HG03432 (cell line): ENCODE results near the gene HSD17B3.
"Not testable (repeated sequence)": the region's sequence is repeated elsewhere in the genome, so short reads cannot be mapped to it uniquely, and the experiment has no call there.

ENCODE experiments used
- ATAC-seq: cut with Tn5 transposase; IDR thresholded peaks from one replicate; pipeline ENCODE4 v1.9.1; 2021; ENCODE audit warnings: mild to moderate bottlenecking, moderate library complexity; ENCODE audit not compliant: unreplicated experiment

HSD17B3 gene

DNA sequence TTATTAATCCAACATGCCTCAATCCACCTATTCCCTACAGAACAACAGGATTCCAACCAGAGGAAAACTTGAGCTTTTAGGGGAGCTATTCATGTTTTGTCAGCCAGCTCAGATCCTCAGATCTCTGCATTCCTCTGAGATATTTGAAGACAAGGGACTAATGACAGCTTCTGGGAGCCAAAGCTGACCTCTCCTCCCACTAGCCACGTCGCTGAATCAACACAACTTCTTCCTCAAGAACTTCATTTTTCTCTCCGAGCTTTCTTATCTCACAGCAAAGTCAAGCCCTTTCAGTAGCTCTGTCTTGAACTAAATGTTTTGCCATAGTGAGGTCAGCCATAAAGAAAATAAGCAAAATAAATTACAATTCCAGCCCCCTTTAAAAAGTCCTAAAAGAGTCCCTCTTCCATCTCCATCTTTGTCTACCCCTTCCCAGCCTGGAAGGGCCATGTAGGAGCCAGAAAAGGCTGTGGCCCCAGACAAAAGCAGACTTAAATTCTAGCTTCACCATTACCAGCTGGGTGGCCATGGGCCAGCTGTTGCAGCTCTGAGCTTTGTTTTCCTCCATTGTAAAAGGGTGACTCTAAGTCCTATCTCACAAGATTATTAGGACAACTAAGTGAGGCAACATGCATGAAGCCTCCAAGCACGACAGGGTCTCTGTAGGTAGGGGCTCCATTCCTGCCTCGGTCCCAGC lies 65.0 kb downstream of the HSD17B3 start:
- no peak for ATAC-seq

DNA sequence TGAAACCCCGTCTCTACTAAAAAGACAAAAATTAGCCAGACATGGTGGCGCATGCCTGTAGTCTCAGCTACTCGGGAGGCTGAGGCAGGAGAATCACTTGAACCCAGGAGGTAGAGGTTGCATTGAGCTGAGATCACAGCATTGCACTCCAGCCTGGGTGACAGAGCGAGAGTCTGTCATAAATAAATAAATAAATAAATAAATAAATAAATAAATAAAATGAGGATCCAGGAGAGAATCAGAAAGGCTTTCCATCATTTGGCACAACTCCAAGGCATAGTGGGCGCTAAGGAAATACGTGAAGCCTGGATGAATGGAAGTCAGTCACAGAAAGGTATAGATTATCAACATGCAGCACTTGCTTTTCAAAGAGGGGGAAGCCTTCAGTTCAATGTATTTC lies 65.6 kb downstream of the HSD17B3 start:
- not testable (repeated sequence) for ATAC-seq

DNA sequence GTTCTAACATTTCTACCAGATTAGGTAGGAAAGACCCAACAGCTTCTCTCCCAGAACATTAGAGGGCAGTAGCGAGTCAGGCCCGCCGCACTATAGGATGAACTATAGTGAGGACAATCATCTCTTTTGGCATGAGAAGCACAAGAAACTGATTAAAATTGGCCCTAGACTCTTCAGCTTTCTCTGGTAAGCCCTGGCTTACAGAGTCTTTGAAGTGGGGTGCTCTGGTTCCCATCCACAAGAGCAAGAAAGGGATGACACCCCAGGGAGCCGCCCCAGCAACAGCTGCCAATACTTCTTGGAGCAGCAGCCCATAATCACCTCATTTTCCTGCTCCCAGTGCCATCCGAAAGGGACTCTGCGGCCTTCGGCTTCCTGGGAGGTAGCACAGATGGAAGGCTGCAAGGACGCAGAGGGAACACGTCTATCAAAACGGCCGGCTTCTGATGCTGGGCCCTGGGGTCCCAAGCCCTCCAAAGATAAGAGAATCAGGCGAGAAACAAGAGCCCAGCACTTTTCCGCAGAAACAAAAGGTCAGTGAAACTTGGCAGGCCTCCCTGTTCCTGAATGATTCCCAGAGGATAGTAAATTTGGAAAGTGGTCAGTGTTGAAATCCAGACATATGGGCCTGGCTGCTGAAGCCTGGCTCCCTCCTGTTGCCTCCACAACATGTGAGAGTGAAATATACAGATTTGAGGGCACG lies 69.3 kb downstream of the HSD17B3 start:
- no peak for ATAC-seq

DNA sequence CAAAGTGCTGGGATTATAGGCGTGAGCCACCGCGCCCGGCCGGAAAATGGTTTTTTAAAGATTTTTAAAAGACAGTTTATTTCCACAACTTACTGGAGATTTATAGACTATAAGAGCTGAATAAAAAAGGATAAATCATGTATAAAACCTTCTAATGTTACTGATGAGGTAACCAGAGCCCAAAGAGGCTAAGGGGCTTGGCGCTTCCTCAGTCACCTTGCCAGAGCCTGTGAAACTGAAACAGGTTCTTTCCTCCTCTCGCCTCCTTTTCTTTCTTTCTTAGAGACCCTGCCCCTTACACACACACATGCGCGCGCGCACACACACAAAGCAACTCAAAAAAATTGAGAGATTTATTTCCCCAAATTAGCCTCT lies 69.8 kb downstream of the HSD17B3 start:
- ATAC-seq, result no peak

DNA sequence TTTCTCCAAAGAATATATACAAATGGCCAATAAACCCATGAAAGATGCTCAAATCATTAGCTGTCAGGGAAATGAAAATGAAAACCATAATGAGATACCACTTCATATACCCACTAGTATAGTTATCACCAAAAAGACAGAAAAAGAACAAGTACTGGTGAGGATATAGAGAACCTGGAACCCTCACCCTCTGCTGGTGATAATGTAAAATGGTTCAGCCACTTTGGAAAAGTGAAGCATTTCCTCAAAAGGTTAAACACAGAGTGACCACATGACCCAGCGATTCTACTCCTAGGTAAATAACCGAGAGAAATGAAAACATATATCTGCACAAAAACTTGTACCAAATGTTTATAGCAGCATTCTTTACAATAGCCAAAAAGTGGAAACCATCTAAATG lies 72.0 kb downstream of the HSD17B3 start:
- ATAC-seq, result no peak

DNA sequence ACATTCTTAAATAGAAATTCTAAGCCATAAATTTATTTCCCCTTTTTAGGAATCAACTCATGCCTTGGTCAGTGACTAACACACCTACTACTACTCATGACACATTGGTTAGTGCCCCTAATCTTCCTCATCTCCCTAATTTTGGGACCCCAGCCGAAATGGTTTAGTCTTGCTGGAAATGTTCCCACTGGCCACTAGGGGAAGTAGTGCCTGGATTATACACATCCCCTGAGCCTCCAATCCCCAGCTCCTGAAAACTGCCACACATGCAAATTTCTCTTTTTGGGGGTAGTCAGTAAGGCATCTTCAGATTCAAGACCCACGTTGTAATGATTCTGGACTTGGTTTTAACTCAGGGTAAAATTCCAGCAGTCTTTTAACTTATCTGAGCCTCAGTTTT lies 79.8 kb downstream of the HSD17B3 start:
- ATAC-seq, result no peak

DNA sequence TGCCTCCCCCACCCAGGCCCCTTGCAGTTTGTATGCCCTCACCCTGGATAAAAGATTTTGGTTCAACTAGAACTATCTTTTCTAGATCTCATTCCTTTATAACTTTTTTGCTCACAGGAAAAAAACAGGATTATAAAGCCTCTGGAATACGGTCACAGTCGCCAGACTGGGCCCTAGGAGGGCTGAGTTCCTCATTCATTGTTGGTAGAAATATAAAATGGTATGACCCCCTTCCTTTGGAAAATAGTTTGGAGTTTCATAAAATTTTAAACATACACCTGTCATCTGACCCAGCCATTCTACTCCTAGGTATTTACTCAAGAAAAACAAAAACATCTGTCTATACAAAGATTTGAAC lies 82.1 kb downstream of the HSD17B3 start:
- no peak for ATAC-seq

DNA sequence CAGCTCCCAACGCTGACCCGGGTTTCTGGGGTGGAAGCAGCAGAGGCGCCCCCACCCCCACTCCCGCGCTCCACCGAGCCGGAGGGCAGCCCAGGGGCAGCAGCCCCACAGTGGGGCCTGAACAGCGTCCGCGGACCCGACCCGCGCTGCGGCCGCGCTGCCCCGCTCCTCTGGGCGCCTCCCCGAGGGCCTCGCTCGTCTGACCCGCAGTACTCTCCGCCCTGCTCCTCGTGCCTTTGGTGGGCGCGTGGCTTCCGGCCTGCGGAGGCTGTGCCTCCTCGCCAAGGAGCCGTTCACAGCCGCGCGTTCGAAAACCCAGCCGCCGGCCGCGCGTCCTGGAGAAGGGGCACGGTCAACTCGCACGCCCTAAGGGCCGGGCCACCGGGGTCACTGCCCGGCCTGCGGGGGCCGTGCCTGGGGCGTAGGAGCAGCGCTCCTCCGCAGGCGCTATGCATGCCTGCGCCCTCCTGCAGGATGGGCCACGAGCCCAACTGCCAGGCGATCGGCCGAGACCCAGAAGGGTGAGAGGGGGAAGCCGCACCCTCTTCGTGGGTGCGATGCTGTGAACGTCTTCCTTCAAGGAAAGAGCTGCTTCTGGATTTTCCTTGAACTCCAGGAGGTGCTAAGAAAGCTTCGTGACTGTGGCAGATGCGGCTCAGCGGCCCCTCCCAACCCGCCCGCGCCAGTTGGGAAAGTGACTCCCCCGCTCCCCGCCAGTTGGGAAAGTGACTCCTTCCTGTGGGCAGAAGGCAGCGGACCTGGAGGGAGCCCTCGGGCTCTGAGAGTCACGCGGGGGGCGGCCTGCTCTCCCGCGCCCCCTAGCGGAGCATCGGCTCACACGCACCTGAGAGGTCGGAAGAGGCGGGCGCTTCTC lies 82.7 kb downstream of the HSD17B3 start:
- no peak for ATAC-seq

DNA sequence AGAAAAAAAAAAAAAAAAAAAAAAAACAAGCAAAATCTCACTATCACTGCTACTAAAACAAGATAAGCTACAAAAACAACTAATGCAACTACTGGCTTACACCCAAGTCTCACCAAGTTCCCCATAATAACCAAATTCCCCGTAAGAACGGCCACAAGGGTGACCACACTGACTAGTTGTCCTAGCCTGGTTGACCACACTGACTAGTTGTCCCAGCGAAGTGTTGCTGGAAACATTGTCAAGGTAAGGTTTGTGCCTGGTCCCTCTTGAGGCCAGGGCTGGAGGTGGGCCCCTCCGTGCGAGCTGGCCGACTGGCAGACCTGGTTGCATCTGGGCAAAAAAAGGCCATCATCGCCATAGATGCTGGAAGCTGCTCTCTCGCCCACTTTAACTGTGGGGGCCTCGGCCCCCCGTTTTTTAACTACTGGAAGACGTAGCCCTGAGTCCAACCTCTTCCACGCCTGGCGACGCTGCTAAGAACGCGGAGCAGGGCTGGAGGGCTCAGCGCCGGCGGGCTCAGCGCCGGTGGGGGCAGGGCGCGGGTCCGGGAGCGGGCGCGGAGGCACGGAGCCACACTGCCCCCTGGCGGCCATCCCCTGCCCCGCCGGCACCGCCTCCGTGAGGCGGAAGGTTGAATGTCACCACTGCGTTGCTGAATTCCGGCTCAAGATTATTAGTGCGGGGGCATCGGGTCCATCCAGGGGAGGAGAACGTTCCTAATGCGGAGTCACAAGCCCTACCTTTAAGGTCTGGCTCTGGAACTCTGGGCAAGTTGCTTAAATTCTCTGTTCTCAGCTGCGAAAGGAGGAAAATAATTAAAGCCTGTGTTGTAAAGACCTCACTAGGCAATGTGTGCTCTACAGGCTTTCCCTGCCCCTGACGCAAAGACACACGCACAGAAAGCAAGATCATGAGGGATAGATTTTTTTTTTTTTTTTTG lies 84.0 kb downstream of the HSD17B3 start:
- peak; percentile 79 for ATAC-seq

DNA sequence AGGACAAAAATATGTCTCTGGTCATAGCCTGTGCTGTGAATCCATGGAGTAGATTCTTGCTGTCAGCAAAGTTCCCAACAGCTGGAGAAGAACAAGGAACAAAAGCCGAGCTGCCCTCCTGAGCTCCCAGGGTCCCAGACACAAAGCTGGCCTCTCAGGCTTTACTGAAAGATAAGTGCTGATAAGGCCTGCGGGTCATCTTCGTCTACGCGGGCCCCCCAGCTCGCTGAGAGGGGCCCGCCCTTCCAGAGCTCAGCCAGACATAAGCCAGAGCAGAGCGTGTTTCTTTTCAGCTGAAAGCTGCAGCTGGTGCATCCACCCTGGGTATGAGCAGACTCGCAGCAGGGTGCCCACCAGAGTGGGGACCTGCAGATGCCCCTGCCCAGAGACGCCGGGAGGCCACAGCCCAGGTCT lies 84.7 kb downstream of the HSD17B3 start:
- ATAC-seq, result no peak

DNA sequence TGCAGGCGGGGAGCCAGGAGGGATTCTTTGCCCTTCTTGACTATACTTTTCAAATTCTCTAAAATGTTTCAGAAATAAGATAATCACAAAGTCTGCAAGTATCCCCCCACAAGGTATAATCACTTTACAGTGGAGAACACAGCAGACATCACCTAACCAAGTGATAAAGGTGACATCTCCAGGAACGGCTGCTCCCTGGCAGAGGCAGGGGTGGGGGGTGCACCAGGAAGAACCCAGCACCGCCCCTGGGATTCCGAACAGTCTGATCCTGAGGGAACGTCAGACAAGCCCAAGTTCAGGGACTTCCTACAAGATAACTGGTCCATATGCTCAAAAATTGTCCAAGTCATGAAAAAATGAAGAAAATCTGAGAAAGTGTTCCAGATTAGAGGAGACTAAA lies 85.4 kb downstream of the HSD17B3 start:
- no peak for ATAC-seq

DNA sequence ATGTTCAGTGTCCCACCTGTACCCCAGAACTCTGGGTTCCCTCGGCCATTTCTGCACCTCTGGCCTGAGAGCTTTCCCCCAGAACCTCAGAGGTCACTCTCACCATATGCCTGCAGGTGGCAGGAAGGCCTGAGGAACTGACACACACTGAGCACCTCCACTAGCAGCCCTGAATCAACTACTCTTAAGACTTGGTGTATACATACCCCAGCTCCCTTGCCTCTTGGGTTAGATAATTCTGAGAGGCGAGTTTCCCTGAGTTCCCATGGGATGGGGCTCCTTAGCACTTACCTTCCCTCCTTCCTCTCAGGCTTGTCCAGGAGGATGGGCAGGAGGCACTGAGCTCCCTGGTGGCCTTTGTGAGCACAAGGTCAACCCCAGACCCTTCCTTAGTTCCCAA lies 86.1 kb downstream of the HSD17B3 start:
- ATAC-seq, result no peak

DNA sequence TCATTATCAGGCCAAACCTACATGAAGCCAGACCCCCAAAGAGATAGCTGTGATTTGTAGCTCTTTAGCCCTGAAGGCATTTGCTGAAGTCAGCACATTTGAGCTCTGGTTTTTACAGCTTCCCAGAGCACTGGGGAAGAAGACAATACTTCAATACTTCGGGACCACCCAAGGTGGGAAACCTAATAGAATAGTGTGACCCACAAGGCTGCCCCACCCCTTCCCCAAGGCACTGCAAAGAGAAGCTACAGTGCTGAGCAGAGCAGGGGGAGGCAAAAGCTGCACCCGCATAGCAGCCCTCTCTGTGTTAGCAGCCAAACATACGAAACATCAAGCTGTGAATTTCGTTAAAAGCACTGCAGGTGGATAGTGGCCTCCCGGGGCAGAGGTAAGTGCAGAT lies 87.3 kb downstream of the HSD17B3 start:
- ATAC-seq, result no peak

DNA sequence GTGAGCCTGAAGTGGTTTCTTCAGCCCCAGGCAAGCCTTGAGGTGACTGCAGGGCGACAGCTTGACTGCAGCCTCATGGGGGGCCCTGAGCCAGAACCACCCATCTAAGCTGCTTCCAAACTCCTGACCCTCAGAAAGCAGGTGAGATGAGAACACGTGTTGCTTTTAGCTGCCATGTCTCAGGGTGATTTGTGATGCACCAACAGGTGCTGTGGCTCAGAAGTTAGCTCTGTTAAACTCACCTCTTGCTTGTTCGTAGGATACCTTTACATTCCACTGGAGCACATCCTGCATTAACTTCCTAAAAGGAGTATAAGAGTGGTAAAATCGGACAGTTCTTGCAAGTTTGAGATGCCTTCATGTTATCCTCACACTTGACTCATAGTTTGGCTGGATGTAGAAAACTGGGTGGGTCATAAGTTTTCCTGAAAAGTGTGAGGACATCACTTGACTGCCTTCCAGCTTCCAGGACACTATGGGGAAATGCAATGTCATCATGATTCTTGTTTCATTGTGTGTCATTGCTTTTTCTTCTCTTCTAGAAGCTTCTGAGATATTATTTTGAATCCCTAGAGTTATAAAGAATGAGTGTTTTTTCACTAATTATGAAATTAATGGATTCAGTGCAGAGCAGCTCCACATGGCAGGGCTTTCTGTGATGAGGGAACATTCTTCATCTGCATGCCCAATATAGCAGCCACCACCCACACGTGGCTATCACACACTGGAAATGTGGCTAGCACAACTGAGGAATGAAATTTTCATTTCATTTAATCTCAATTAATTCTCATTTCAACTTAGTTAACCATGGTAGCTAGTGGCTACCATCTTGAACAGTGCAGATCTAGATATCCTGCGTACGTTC lies 92.3 kb downstream of the HSD17B3 start:
- no peak for ATAC-seq

DNA sequence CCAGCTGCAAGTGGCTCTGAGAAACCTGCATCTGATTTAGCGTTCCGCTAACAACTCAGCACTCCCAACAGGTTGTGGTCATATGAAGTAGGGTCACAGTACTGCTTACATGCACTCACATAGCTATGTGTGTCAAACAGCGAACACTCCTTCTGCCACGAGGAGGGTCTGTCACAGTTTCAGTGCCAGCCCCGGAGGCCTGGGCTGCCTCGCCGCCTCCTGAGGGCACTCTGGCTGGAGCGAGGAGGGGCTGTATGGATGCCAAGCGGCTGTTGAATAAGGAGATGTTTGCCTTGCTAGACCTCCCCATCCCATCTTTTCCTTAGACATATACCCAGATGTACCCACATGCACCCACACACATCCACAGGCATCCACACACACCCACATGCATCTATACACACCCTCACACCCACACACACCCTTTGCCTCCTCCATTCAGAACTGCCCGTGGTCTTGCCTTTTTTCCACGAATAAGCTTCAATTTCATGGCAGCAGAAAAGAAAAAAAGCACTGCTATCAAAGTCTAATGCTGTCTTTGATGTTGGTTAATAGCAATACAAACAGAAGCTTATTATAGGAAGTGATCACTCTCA lies 95.7 kb downstream of the HSD17B3 start:
- no peak for ATAC-seq

DNA sequence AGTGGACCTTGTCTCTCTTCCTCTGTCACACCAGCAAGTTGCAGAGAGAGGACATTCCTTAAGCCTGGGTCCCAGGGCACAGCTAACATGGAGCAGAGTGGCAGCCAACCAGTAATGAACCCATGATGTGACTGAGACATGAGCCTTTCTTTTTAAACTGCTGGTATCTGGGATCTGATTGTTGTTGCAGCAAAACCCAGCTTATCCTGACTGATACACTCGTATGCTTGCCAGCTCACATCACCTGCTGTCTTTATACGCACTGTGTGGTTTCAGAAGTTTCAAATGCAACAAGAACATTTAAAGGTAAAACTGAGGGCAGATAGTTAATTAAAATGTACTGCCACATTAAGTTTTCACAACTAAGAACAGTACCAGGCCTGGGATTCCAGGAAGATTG lies 97.1 kb downstream of the HSD17B3 start:
- ATAC-seq, result no peak

DNA sequence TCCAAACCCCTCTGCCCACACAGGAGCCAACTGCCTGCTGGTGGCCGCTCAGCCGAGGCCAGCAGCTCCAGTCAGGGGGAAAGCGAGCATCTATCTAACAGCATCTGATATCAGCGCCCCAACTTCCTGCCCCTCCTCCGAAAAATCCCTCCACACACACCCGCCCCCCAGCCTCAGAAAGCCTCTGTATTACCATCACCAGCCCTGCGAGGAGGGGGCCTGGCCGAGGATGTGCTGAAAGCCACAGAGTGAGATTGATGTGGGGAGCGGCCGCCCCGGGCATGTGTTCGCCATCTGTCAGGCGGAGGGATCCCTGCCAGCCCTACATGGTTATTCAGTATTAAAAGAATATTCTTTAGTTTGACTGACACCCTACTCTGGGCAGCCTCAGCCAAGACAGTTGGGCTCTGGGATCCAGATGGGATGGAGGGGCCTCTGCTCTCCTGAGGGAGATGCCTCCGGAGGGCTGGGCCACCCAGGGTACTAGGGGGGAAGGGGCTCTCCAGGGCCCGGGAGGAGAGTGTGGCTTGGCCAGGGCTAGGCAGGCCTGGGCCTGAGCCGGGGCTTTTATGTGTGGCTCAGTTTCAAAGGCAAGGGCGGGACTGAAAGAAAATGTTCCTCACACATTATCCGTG lies 98.0 kb downstream of the HSD17B3 start:
- no peak for ATAC-seq

DNA sequence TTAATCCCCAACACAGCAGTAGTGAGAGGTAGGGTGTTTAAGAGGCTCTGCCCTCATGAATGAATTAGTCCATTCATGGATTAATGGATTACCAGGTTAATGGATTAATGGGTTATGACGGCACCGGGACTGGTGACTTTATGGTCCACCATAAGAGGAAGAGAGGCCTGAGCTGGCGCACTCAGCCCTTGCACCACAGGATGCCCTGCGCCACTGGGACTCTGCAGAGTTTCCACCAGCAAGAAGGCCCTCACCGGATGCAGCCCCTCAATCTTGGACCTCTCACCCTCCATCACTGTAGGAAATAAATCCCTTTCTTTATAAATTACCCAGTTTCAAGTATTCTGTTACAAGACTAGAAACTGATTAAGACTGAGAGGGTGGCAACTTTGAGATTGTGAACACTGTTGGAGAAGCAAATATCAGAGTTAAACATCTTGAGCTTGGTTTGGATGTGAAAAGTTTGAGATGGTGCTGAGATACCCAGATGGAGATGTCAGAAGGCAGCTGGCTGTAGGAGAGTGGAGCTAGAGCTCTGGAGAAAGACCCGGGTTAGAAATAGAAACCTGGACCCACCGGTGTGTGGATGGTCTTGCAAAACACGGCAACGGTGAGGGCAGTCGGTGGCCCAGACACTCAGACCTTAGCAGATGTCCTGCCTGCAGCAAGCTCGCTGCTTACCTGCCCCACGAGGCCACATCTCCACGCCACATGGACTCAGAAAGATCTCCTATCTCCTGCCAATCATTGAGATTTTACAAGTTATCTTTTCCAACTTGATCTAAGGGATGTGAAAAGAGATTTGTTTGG lies 98.8 kb downstream of the HSD17B3 start:
- ATAC-seq, result no peak
